Measurements from ENCODE around the gene PGAM5.

DNA sequence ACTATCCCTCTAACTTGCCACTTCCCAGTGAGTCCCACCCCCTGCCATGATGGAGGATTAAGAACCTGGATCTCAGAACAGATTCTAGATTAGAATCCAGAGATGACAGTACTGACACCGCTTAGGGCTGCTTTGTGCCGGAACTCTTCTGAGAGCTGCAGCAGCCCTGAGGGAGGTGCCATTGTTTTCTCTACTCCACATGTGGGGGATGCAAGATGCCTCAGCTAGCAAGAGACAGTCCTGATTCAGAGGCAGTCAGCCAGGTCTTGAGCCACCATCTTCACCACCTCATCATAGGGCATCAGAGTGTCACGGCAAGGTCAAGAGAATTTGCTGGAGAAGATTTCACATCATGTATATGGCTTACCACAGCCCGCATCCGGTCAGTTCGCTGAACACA, 3.4 kb upstream of the PGAM5 start:
- TF ChIP-seq CTCF (conservative IDR thresholded peaks at IDR 0.05; ENCODE audit: low read depth, low read length), result no peak
- TF ChIP-seq EZH2phosphoT487 (IDR thresholded peaks at IDR 0.05; ENCODE audit: borderline replicate concordance, low read length), result no peak
- TF ChIP-seq EZH2 (IDR thresholded peaks at IDR 0.05; ENCODE audit: low read length, unreplicated experiment), result no peak
